Measurements from ENCODE around the gene ARG2. TPM values are rescaled to one million over a fixed set of nuclear protein-coding genes. Genes with fewer than 3 reads are reported as not detected.

Gene ARG2
- total and polyA plus RNA-seq, 9 of the 15 experiments (the other 6 are each of a cell fraction or from before 2014, with no cell fraction given): 6.2 to 75.0 (median 17.8) TPM

GRCh38 chr14:67619446-67620216 is at the start of gene ARG2 (continued):
- TF ChIP-seq ZNF407 (IDR thresholded peaks at IDR 0.05; ENCODE audit: low read depth) (no peak), ZKSCAN1 (IDR thresholded peaks at IDR 0.05; ENCODE audit: low read depth, low read length) (no peak), ADNP (tag; IDR thresholded peaks at IDR 0.05) (no peak), SREBF1 (IDR thresholded peaks at IDR 0.05; ENCODE audit: borderline replicate concordance, low read depth, low read length) (no peak), ZNF780A (CRISPR knock-in tag; IDR thresholded peaks at IDR 0.05) (no peak), GTF2E2 (tag; IDR thresholded peaks at IDR 0.05) (no peak), TRIM25 (IDR thresholded peaks at IDR 0.05; ENCODE audit: borderline replicate concordance) (no peak), ZC3H11A (IDR thresholded peaks at IDR 0.05; ENCODE audit: low read depth, low read length) (no peak), ZNF41 (CRISPR knock-in tag; conservative IDR thresholded peaks at IDR 0.05) (no peak), ZFP91 (CRISPR knock-in tag; IDR thresholded peaks at IDR 0.05) (no peak), KLF1 (tag; IDR thresholded peaks at IDR 0.05) (no peak), ZNF175 (CRISPR knock-in tag; IDR thresholded peaks at IDR 0.05; ENCODE audit: low read depth) (no peak), PTBP1 (IDR thresholded peaks at IDR 0.05; ENCODE audit: low read depth, low read length) (no peak), TAF7 (tag; IDR thresholded peaks at IDR 0.05) (no peak), BRF2 (IDR thresholded peaks at IDR 0.05; ENCODE audit: borderline replicate concordance, insufficient read depth, insufficient read length) (no peak), EHMT2 (IDR thresholded peaks at IDR 0.05) (no peak)
